Type B pancreatic cell (in vitro differentiated cells): ENCODE results near the gene MGAT4A. TPM values are rescaled to one million over a fixed set of nuclear protein-coding genes. Genes with fewer than 3 reads are reported as not detected.

ENCODE experiments used
- DNase-seq: peaks from one replicate; pipeline ENCODE4 v3.0.0; 2021; ENCODE audit warnings: mixed read lengths; ENCODE audit not compliant: unreplicated experiment; ENCODE audit errors: extremely low spot score
- H3K27ac Mint-ChIP-seq: 2 replicates; pipeline ENCODE4 v1.8.0; 2021; ENCODE audit warnings: mild to moderate bottlenecking, mixed read lengths
- H3K27me3 Mint-ChIP-seq: 2 replicates; pipeline ENCODE4 v1.8.0; 2021; ENCODE audit warnings: mixed read lengths
- H3K36me3 Mint-ChIP-seq: 2 replicates; pipeline ENCODE4 v1.8.0; 2021; ENCODE audit warnings: mixed read lengths
- H3K4me1 Mint-ChIP-seq: one replicate; pipeline ENCODE4 v1.8.0; 2021; ENCODE audit warnings: mixed read lengths; ENCODE audit not compliant: unreplicated experiment
- H3K4me3 Mint-ChIP-seq: 2 replicates; pipeline ENCODE4 v1.8.0; 2021; ENCODE audit warnings: mild to moderate bottlenecking, mixed read lengths
- H3K9me3 Mint-ChIP-seq: 2 replicates; pipeline ENCODE4 v1.8.0; 2021; ENCODE audit warnings: mixed read lengths
- CTCF ChIP-seq: fragments of 200-600 bp; sonication (generic); conservative IDR thresholded peaks from 2 replicates; pipeline ENCODE4 v1.5.0; 2021; ENCODE audit warnings: antibody characterized with exemption, mild to moderate bottlenecking
- total RNA-seq: library from RNA; stranded (reverse); gene quantifications from 2 replicates; pipeline ENCODE4 v1.2.1, GENCODE V29; 2021; ENCODE audit warnings: low replicate concordance

The MGAT4A gene
- total RNA-seq, 1 donor from 2014 or later = 32.5 TPM

GRCh38 chr2:98711506-98711905, 19.4 kb downstream of the MGAT4A start:
- no peak overlapping the region for H3K4me3 Mint-ChIP-seq
- peaks cover 4% of the 10 kb centered on the region for H3K27me3 Mint-ChIP-seq
- no peak overlapping the region for H3K27ac Mint-ChIP-seq
- H3K4me1 Mint-ChIP-seq = peaks cover 5% of the 10 kb centered on the region
- no peak for DNase-seq
- no peak for TF ChIP-seq CTCF
- no peaks in the 10 kb centered on the region for H3K36me3 Mint-ChIP-seq
- no peaks in the 10 kb centered on the region for H3K9me3 Mint-ChIP-seq

GRCh38 chr2:98710734-98711133, 20.2 kb downstream of the MGAT4A start:
- no peak overlapping the region for H3K27ac Mint-ChIP-seq

GRCh38 chr2:98709535-98709934, 21.4 kb downstream of the MGAT4A start:
- no peak for DNase-seq
- no peak for TF ChIP-seq CTCF
- no peaks in the 10 kb centered on the region for H3K36me3 Mint-ChIP-seq
- H3K27me3 Mint-ChIP-seq = peaks cover 4% of the 10 kb centered on the region
- no peak overlapping the region for H3K27ac Mint-ChIP-seq
- no peaks in the 10 kb centered on the region for H3K9me3 Mint-ChIP-seq
- no peaks in the 10 kb centered on the region for H3K4me1 Mint-ChIP-seq
- no peak overlapping the region for H3K4me3 Mint-ChIP-seq

More at GRCh38 chr2:98710734-98711133, 20.2 kb downstream of the MGAT4A start:
- no peak overlapping the region for H3K4me3 Mint-ChIP-seq
- H3K27me3 Mint-ChIP-seq = peaks cover 4% of the 10 kb centered on the region
- DNase-seq = no peak
- peaks cover 5% of the 10 kb centered on the region for H3K4me1 Mint-ChIP-seq
- no peaks in the 10 kb centered on the region for H3K9me3 Mint-ChIP-seq
- no peak for TF ChIP-seq CTCF
- H3K36me3 Mint-ChIP-seq = no peaks in the 10 kb centered on the region

GRCh38 chr2:98708396-98709186, 22.3 kb downstream of the MGAT4A start:
- DNase-seq = no peak
- Mint-ChIP-seq H3K27me3 (peaks cover 4% of the 10 kb centered on the region), H3K27ac (no peak overlapping the region), H3K9me3 (no peaks in the 10 kb centered on the region), H3K36me3 (no peaks in the 10 kb centered on the region), H3K4me1 (no peaks in the 10 kb centered on the region), H3K4me3 (no peak overlapping the region)
- no peak for TF ChIP-seq CTCF

GRCh38 chr2:98706591-98706990, 24.3 kb downstream of the MGAT4A start:
- DNase-seq = no peak
- Mint-ChIP-seq H3K27ac (no peak overlapping the region), H3K4me1 (peaks cover 13% of the 10 kb centered on the region), H3K36me3 (no peaks in the 10 kb centered on the region), H3K27me3 (no peaks in the 10 kb centered on the region), H3K4me3 (no peak overlapping the region), H3K9me3 (no peaks in the 10 kb centered on the region)
- no peak for TF ChIP-seq CTCF
